Right lobe of liver (tissue), 6 donors: ENCODE measurements around the gene TIMP1. TPM values are rescaled to one million over a fixed set of nuclear protein-coding genes. Genes with fewer than 3 reads are reported as not detected.

Source experiments
- ATAC-seq, 4 donors: fragments of 200-7000 bp; cut with Tn5 transposase; one replicate each; pipeline ENCODE4 v1.9.1; 2020; ENCODE audit warnings: mild to moderate bottlenecking in 4 of 4, moderate library complexity in 4 of 4
- DNase-seq, 3 donors: peaks; one replicate each; pipeline ENCODE4 v3.0.0-alpha.2; 2020
- H3K27ac ChIP-seq, 3 donors: fragments of 200-600 bp; one replicate each; pipeline ENCODE4 v1.8.0; 2022
- H3K27me3 ChIP-seq, 2 donors: fragments of 200-600 bp; one replicate each; pipeline ENCODE4 v1.8.0; 2022
- H3K36me3 ChIP-seq, 4 donors: fragments of 200-600 bp; sonication (generic) in 1 of 4; one replicate each; pipeline versions ENCODE4 v1.5.1 to v1.8.0; 2017 to 2022; ENCODE audit warnings: control low read depth in 1 of 4
- H3K4me1 ChIP-seq, 4 donors: fragments of 200-600 bp; sonication (generic) in 1 of 4; one replicate each; pipeline versions ENCODE4 v1.5.1 to v1.8.0; 2017 to 2022; ENCODE audit warnings: control low read depth in 1 of 4
- H3K4me3 ChIP-seq, 3 donors: fragments of 200-600 bp; one replicate each; pipeline ENCODE4 v1.8.0; 2022
- H3K9me3 ChIP-seq, 4 donors: fragments of 200-600 bp; sonication (generic) in 1 of 4; one replicate each; pipeline versions ENCODE4 v1.5.1 to v1.8.0; 2017 to 2022; ENCODE audit warnings: control low read depth in 1 of 4
- POLR2A ChIP-seq: fragments of 450-650 bp; IDR thresholded peaks from one replicate; pipeline ENCODE4 v1.6.1; 2017; ENCODE audit warnings: antibody characterized with exemption, mild to moderate bottlenecking
- WGBS: methylation state at CpG from one replicate; pipeline ENCODE4 v1.1.6; 2018; ENCODE audit warnings: low coverage, low lambda C conversion rate; ENCODE audit not compliant: insufficient coverage; ENCODE audit errors: missing lambda C conversion rate; 5-methylcytosine and 5-hydroxymethylcytosine counted together
- intact Hi-C, 2 donors: fragments of 100-400 bp; cut with DNase I; formaldehyde crosslinking; loops; one replicate each; pipeline versions ENCODE4 v1.11.2 to v1.14.1; 2022
- total RNA-seq, 6 experiments: library from RNA; depleted of rRNA in 2 of 6; stranded (reverse); fragments of >200 nt in 2 of 6; fragmentation: NEBNext Ultra II Directional in 3 of 6; extraction: Animal tissue kit (Norgen Biotek cat#: 25700) in 3 of 6; gene quantifications; one replicate each; pipeline versions ENCODE4 v1.1.0 to v1.2.4, GENCODE V29; 2016 to 2023
- TF ChIP-seq, protein P1 (sequence below), 4 donors: fragments of 200-600 bp in 3 of 4; fragments of 450-650 bp in 1 of 4; IDR thresholded peaks; one replicate each; pipeline versions ENCODE4 v1.5.1 to v1.8.0; 2016 to 2022; ENCODE audit warnings: antibody characterized with exemption in 4 of 4, mild to moderate bottlenecking in 2 of 4
- donor health status: DM: no; HTN: yes; CAD: no.
- donor health status: DM: no; HTN: no; CAD: no.
- donor health status: DM: no; HTN: no; CAD: no.
- donor health status: DM: no; HTN: yes; CAD: no.
- donor health status: DM: no; HTN: yes; CAD: no.

Gene TIMP1
- total RNA-seq, 6 experiments from 2014 or later = 82.1 to 432 (median 143) TPM

GRCh38 chrX:47574547-47575301 lies 7.5 kb upstream of the TIMP1 start:
- DNase-seq = no peak
- no peak for ATAC-seq
- Histone ChIP-seq H3K36me3 (peaks cover 0 to 9% (median 0%) of the 10 kb centered on the region in 4 donors), H3K4me3 (no peak overlapping the region), H3K4me1 (no peaks in the 10 kb centered on the region), H3K27ac (no peak overlapping the region), H3K9me3 (no peaks in the 10 kb centered on the region), H3K27me3 (no peaks in the 10 kb centered on the region)
- 65% methylated on average over 15 of the region's 27 CpGs for WGBS
- intact Hi-C loops = no loop called here
- no peak for TF ChIP-seq POLR2A
- TF ChIP-seq, protein P1, sequence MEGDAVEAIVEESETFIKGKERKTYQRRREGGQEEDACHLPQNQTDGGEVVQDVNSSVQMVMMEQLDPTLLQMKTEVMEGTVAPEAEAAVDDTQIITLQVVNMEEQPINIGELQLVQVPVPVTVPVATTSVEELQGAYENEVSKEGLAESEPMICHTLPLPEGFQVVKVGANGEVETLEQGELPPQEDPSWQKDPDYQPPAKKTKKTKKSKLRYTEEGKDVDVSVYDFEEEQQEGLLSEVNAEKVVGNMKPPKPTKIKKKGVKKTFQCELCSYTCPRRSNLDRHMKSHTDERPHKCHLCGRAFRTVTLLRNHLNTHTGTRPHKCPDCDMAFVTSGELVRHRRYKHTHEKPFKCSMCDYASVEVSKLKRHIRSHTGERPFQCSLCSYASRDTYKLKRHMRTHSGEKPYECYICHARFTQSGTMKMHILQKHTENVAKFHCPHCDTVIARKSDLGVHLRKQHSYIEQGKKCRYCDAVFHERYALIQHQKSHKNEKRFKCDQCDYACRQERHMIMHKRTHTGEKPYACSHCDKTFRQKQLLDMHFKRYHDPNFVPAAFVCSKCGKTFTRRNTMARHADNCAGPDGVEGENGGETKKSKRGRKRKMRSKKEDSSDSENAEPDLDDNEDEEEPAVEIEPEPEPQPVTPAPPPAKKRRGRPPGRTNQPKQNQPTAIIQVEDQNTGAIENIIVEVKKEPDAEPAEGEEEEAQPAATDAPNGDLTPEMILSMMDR (IDR thresholded peaks at IDR 0.05) = no peak

DNA sequence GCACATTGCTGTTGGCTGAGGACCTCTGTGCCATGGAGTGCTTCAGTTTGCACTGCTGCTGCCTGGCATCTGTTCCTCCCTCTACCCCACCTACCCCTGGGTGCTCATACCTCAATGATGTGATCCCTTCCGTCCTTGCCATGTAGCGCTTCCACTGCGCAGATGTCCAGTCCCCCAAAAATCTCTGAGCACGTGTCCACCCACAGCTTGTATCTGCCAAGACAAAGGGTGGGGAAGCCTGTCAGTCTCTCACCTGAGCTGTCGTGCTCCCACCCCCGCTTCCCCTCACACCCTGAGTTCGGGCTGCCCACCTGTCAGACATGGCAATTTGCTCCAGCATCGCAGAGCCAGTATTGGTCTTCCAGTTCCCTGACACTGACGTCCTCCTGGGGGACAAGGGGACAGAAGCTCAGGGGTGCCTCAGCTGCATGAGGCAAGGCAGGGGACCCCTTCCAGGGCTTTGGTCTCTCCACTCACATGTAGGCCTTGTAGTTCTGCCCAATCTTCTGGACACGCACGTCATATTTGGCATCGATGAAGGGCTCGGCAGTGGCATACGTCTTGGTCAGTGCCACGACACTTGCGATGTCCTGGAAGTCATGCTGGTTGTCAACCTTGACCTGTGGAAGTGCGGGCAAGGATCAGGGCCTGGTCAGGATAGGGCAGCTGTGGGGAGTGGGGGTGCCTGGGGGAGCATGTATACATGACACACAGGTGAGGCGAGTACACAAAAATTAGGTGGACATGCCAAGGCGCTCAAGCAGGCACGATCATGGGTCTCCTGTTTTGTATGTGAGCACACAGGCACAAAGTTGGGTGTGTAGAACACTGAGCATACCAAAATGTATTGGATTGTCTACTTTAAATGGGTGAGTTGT lies 6.0 kb upstream of the TIMP1 start:
- ATAC-seq (no peak), DNase-seq (no peak)
- H3K27ac ChIP-seq = no peak overlapping the region
- no peak for TF ChIP-seq POLR2A
- TF ChIP-seq, protein P1 (IDR thresholded peaks at IDR 0.05) = no peak
- peaks cover 0 to under 1% of the 10 kb centered on the region in 2 donors for H3K27me3 ChIP-seq
- H3K36me3 ChIP-seq = peaks cover 0 to 6% (median 0%) of the 10 kb centered on the region in 4 donors
- no peak overlapping the region for H3K4me3 ChIP-seq
- WGBS = 78% methylated on average over 9 of the region's 20 CpGs
- intact Hi-C loops = no loop called here
- no peaks in the 10 kb centered on the region for H3K4me1 ChIP-seq
- no peaks in the 10 kb centered on the region for H3K9me3 ChIP-seq

DNA sequence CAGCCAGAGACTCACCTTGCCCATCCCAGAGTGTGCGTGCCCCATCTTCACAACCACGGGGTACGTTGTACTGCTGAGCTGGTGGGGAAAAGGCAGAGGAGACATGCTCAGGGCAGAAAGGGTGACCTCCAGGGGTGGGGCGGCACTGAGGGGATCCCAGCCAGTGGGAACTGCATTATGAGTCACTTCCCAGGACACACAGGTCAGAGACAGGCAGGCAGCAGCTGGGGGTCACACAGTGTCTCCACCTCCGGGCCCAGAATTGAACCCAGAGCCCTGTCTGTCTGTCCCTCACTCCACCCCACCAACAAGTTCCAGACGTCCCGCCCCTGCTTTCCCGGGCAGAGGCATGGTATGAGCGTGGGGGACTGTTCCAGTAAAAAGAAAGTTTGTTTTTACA lies 4.8 kb upstream of the TIMP1 start:
- no peak overlapping the region for H3K4me3 ChIP-seq
- 48% methylated on average over 8 of the region's 9 CpGs for WGBS
- peak; percentile 9 to 50 (median 30) for ATAC-seq
- peak in 1 of 3 donors; percentile 51 for DNase-seq
- H3K4me1 ChIP-seq = no peaks in the 10 kb centered on the region
- no peak overlapping the region for H3K27ac ChIP-seq
- TF ChIP-seq POLR2A = no peak
- TF ChIP-seq, protein P1 (IDR thresholded peaks at IDR 0.05) = no peak
- peaks cover 0 to 7% of the 10 kb centered on the region in 2 donors for H3K27me3 ChIP-seq
- H3K36me3 ChIP-seq = no peaks in the 10 kb centered on the region
- intact Hi-C loops = no loop called here
- H3K9me3 ChIP-seq = no peaks in the 10 kb centered on the region

- intact Hi-C loops = no loop called here
- ATAC-seq (peak in 3 of 4 donors; percentile 49 to 65 (median 64)), DNase-seq (peak in 1 of 3 donors; percentile 59)
- WGBS = 58% methylated on average over 2 of the region's 3 CpGs
- Histone ChIP-seq H3K27me3 (peaks cover 0 to 7% of the 10 kb centered on the region in 2 donors), H3K27ac (no peak overlapping the region), H3K36me3 (no peaks in the 10 kb centered on the region), H3K4me1 (no peaks in the 10 kb centered on the region), H3K4me3 (no peak overlapping the region), H3K9me3 (no peaks in the 10 kb centered on the region)
- TF ChIP-seq POLR2A = no peak
- TF ChIP-seq, protein P1 (IDR thresholded peaks at IDR 0.05) = no peak
These were observed 4.3 kb upstream of the TIMP1 start for GRCh38 chrX:47577901-47578300.
